Esophagus squamous epithelium (tissue), 5 donors: ENCODE data around the gene SNX8. TPM values are rescaled to one million over a fixed set of nuclear protein-coding genes. Genes with fewer than 3 reads are reported as not detected.

ENCODE experiments used
- DNase-seq: peaks from one replicate; lab custom pipeline; 2025; lab: John Stamatoyannopoulos, UW
- H3K27ac ChIP-seq, 4 donors: fragments of 200-600 bp; sonication (generic); one replicate each; pipeline ENCODE4 v1.5.1; 2016 to 2019; ENCODE audit warnings: mild to moderate bottlenecking in 1 of 4
- H3K27me3 ChIP-seq, 4 donors: fragments of 200-600 bp; sonication (generic); 1 replicate in 3 of 4; 2 replicates in 1 of 4; pipeline versions ENCODE4 v1.5.1 to v1.6.0; 2017 to 2021; ENCODE audit warnings: antibody characterized with exemption in 1 of 4
- H3K36me3 ChIP-seq, 3 donors: fragments of 200-600 bp; sonication (generic); one replicate each; pipeline ENCODE4 v1.5.1; 2016 to 2019
- H3K4me1 ChIP-seq, 3 donors: fragments of 200-600 bp; sonication (generic); one replicate each; pipeline ENCODE4 v1.5.1; 2017 to 2019
- H3K4me3 ChIP-seq, 4 donors: fragments of 200-600 bp; sonication (generic); 1 replicate in 3 of 4; 2 replicates in 1 of 4; pipeline ENCODE4 v1.5.1; 2016 to 2019; ENCODE audit warnings: mild to moderate bottlenecking in 2 of 4, moderate library complexity in 1 of 4
- H3K9me3 ChIP-seq, 3 donors: fragments of 200-600 bp; sonication (generic); one replicate each; pipeline ENCODE4 v1.5.1; 2016 to 2019
- POLR2A ChIP-seq, 4 donors: fragments of 450-650 bp; IDR thresholded peaks; one replicate each; pipeline ENCODE4 v1.6.1; 2017; ENCODE audit warnings: antibody characterized with exemption in 4 of 4, mild to moderate bottlenecking in 4 of 4, moderate library complexity in 3 of 4
- WGBS, 2 donors: methylation state at CpG; one replicate each; pipeline ENCODE4 v1.1.5; 2018; 5-methylcytosine and 5-hydroxymethylcytosine counted together
- intact Hi-C: fragments of 100-400 bp; cut with DNase I; formaldehyde crosslinking; loops from one replicate; pipeline ENCODE4 v1.15.0; 2022
- total RNA-seq, 4 donors: library from RNA; depleted of rRNA; stranded (reverse); fragments of >200 nt; gene quantifications; one replicate each; pipeline ENCODE4 v1.1.0, GENCODE V29; 2016
- TF ChIP-seq, protein P1 (sequence below), 6 experiments: fragments of 450-650 bp in 4 of 6; fragments of 200-600 bp in 2 of 6; sonication (generic) in 2 of 6; IDR thresholded peaks; one replicate each; pipeline ENCODE4 v1.5.1; 2016 to 2019; ENCODE audit warnings: antibody characterized with exemption in 6 of 6, mild to moderate bottlenecking in 4 of 6, moderate library complexity in 4 of 6
- donor health status: DM: yes; HTN: yes; CAD: no.

The SNX8 gene
- total RNA-seq, 4 donors from 2014 or later, result 4.7 to 17.9 (median 12.5) TPM

DNA sequence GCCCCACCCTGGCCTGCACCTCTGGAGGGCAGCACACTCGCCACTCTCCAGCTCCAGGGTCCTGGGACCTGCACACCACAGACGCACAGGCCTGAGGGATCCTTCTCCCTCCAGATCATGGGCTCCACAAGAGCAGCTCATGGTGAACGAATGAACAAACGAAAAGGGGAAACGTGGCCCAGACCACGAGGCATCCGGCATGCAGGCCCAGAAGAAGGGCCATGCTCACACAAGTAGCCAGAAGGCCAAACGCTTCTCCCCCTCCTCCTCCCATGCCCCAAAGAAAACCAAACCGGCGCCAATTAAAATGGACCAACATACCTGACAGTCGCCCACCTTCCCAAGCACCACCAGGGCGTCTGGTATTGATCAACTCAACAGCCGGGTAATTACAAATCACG lies 111.9 kb downstream of the SNX8 start:
- no peak overlapping the region for H3K27ac ChIP-seq
- DNase-seq, result no peak
- no peaks in the 10 kb centered on the region for H3K4me1 ChIP-seq
- no peaks in the 10 kb centered on the region for H3K27me3 ChIP-seq
- WGBS, 2 donors, result 100% methylated on average over 2 to 4 of the region's 14 CpGs
- intact Hi-C loops, result no loop called here
- no peak overlapping the region for H3K4me3 ChIP-seq
- no peaks in the 10 kb centered on the region for H3K9me3 ChIP-seq
- TF ChIP-seq, protein P1, sequence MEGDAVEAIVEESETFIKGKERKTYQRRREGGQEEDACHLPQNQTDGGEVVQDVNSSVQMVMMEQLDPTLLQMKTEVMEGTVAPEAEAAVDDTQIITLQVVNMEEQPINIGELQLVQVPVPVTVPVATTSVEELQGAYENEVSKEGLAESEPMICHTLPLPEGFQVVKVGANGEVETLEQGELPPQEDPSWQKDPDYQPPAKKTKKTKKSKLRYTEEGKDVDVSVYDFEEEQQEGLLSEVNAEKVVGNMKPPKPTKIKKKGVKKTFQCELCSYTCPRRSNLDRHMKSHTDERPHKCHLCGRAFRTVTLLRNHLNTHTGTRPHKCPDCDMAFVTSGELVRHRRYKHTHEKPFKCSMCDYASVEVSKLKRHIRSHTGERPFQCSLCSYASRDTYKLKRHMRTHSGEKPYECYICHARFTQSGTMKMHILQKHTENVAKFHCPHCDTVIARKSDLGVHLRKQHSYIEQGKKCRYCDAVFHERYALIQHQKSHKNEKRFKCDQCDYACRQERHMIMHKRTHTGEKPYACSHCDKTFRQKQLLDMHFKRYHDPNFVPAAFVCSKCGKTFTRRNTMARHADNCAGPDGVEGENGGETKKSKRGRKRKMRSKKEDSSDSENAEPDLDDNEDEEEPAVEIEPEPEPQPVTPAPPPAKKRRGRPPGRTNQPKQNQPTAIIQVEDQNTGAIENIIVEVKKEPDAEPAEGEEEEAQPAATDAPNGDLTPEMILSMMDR (IDR thresholded peaks at IDR 0.05), result no peak
- TF ChIP-seq POLR2A (IDR thresholded peaks at IDR 0.05), result no peak
- H3K36me3 ChIP-seq, result peaks cover 0 to 85% (median 9%) of the 10 kb centered on the region in 3 donors

Other genes starting within 250 kb of the SNX8 start
- 10 to 100 TPM; 16.6 to 40.4 (median 30.2) TPM for gene MAD1L1, start 81.5 kb downstream of the SNX8 start, total RNA-seq
- gene MRM2, start 72.2 kb downstream of the SNX8 start, total RNA-seq, result 10 to 100 TPM; 16.8 to 31.5 (median 17.9) TPM
- 10 to 100 TPM; 16.3 to 51.7 (median 28.2) TPM for gene NUDT1, start 72.2 kb downstream of the SNX8 start, total RNA-seq
- 100 to 1,000 TPM; 127 to 155 (median 136) TPM for gene EIF3B, start 40.4 kb upstream of the SNX8 start, total RNA-seq
- 10 to 100 TPM in 1 of 4 donors, 1 to 10 TPM in 3; 1.5 to 11.8 (median 5.0) TPM for gene CHST12, start 89.2 kb upstream of the SNX8 start, total RNA-seq
- gene GRIFIN, start 162.0 kb upstream of the SNX8 start, total RNA-seq, result not detected
- 10 to 100 TPM in 3 of 4 donors, 1 to 10 TPM in 1; 6.1 to 17.2 (median 11.9) TPM for gene LFNG, start 205.3 kb upstream of the SNX8 start, total RNA-seq
- 10 to 100 TPM; 15.5 to 28.3 (median 22.8) TPM for gene BRAT1, start 241.1 kb upstream of the SNX8 start, total RNA-seq
- gene IQCE, start 244.5 kb upstream of the SNX8 start, total RNA-seq, result 10 to 100 TPM in 1 of 4 donors, 1 to 10 TPM in 3; 4.5 to 10.6 (median 6.3) TPM